B cell (primary cell): ENCODE results near the gene RHBDF1. TPM values are rescaled to one million over a fixed set of nuclear protein-coding genes. Genes with fewer than 3 reads are reported as not detected.

Experiments
- ATAC-seq: fragments of 200-7000 bp; cut with Tn5 transposase; one replicate; pipeline ENCODE4 v1.10.0; 2021; ENCODE audit warnings: low read depth, mild to moderate bottlenecking, moderate number of reproducible peaks, moderate library complexity
- CTCF ChIA-PET: fragments of 350-600 bp; sonication (Branson Sonifier 250); formaldehyde crosslinking; loops from one replicate; lab custom pipeline; 2021; ENCODE audit warnings: antibody characterized with exemption, inconsistent platforms; lab: Charles Lee
- POLR2A ChIA-PET: fragments of 350-600 bp; sonication (Branson Sonifier 250); formaldehyde crosslinking; loops from one replicate; lab custom pipeline; 2021; ENCODE audit warnings: antibody characterized with exemption; lab: Charles Lee
- DNase-seq: peaks from one replicate; pipeline ENCODE4 v3.0.0; 2013
- H2AFZ ChIP-seq: 2 replicates; pipeline ENCODE4 v1.6.1; 2012; ENCODE audit warnings: mild to moderate bottlenecking, low read depth, low read length; ENCODE audit not compliant: insufficient read depth, poor library complexity, severe bottlenecking
- H3K27ac ChIP-seq, 2 donors: 1 replicate in 1 of 2; 2 replicates in 1 of 2; pipeline ENCODE4 v1.5.1; 2012 to 2013; ENCODE audit warnings: low read length in 2 of 2, mild to moderate bottlenecking in 2 of 2, moderate library complexity in 1 of 2
- H3K27me3 ChIP-seq, 4 experiments: fragments of 200-600 bp in 1 of 4; sonication (generic) in 1 of 4; replicated peaks in 1 of 4; 1 replicate in 2 of 4; 2 replicates in 2 of 4; pipeline versions ENCODE4 v1.6.1 to v1.7.0; 2013 to 2016; ENCODE audit warnings: low read length in 3 of 4, mild to moderate bottlenecking in 2 of 4, mixed read lengths in 1 of 4, moderate library complexity in 1 of 4; ENCODE audit not compliant: insufficient read depth in 4 of 4, control insufficient read depth in 3 of 4; ENCODE audit errors: control extremely low read depth in 1 of 4
- H3K36me3 ChIP-seq, 2 experiments: replicated peaks in 1 of 2; 1 replicate in 1 of 2; 2 replicates in 1 of 2; pipeline versions ENCODE4 v1.6.1 to v1.7.1; 2013; ENCODE audit warnings: low read length in 1 of 2; ENCODE audit not compliant: insufficient read depth in 2 of 2, control insufficient read depth in 1 of 2; ENCODE audit errors: control extremely low read depth in 1 of 2, extremely low read depth in 1 of 2
- H3K4me1 ChIP-seq, 2 donors: fragments of 200-600 bp in 1 of 2; sonication (generic) in 1 of 2; 1 replicate in 1 of 2; 2 replicates in 1 of 2; pipeline versions ENCODE4 v1.5.1 to v1.6.1; 2013 to 2017; ENCODE audit warnings: low read length in 2 of 2; ENCODE audit not compliant: control insufficient read depth in 2 of 2, insufficient read depth in 2 of 2
- H3K4me2 ChIP-seq: replicated peaks from 2 replicates; pipeline ENCODE3; 2012; ENCODE audit warnings: mild to moderate bottlenecking, low read depth, low read length; ENCODE audit not compliant: poor library complexity, severe bottlenecking
- H3K4me3 ChIP-seq, 5 experiments: fragments of 200-600 bp in 1 of 5; sonication (generic) in 1 of 5; 1 replicate in 3 of 5; 2 replicates in 2 of 5; pipeline versions ENCODE4 v1.5.1 to v1.7.0; 2011 to 2016; ENCODE audit warnings: low read length in 4 of 5, mild to moderate bottlenecking in 4 of 5, low read depth in 2 of 5, control low read depth in 1 of 5, moderate library complexity in 1 of 5; ENCODE audit not compliant: insufficient read depth in 1 of 5; ENCODE audit errors: control extremely low read depth in 1 of 5, extremely low read depth in 1 of 5
- H3K79me2 ChIP-seq: fragments of 200-600 bp; sonication (generic); one replicate; pipeline ENCODE4 v1.6.0; 2016; ENCODE audit warnings: low read length; ENCODE audit not compliant: control insufficient read depth, insufficient read depth
- H3K9ac ChIP-seq: fragments of 200-600 bp; sonication (generic); 2 replicates; pipeline ENCODE4 v1.6.1; 2017; ENCODE audit warnings: mild to moderate bottlenecking, low read length, moderate library complexity
- H3K9me3 ChIP-seq, 3 donors: one replicate each; pipeline versions ENCODE4 v1.6.1 to v1.7.1; 2013; ENCODE audit warnings: low read length in 2 of 3; ENCODE audit not compliant: control insufficient read depth in 2 of 3, insufficient read depth in 1 of 3; ENCODE audit errors: control extremely low read depth in 1 of 3
- H4K20me1 ChIP-seq: 2 replicates; pipeline ENCODE4 v1.6.0; 2012; ENCODE audit warnings: mild to moderate bottlenecking, low read length; ENCODE audit not compliant: insufficient read depth, control insufficient read depth, poor library complexity, severe bottlenecking
- H3K27ac Mint-ChIP-seq: one replicate; pipeline ENCODE4 v1.8.0; 2021; ENCODE audit warnings: mixed read lengths
- H3K27me3 Mint-ChIP-seq: one replicate; pipeline ENCODE4 v1.8.0; 2021; ENCODE audit warnings: mixed read lengths
- H3K4me1 Mint-ChIP-seq: one replicate; pipeline ENCODE4 v1.8.0; 2021; ENCODE audit warnings: mixed read lengths
- H3K4me3 Mint-ChIP-seq: one replicate; pipeline ENCODE4 v1.8.0; 2021; ENCODE audit warnings: mixed read lengths
- H3K9me3 Mint-ChIP-seq: one replicate; pipeline ENCODE4 v1.8.0; 2022; ENCODE audit warnings: mixed read lengths; ENCODE audit not compliant: insufficient read depth
- EZH2 ChIP-seq: IDR thresholded peaks from 2 replicates; pipeline ENCODE4 v1.6.1; 2012; ENCODE audit warnings: borderline replicate concordance, low read depth, mild to moderate bottlenecking, moderate library complexity, low read length; ENCODE audit not compliant: insufficient read depth, poor library complexity, severe bottlenecking
- WGBS: methylation state at CpG from one replicate; pipeline ENCODE4 v1.1.5; 2013; ENCODE audit warnings: missing lambda C conversion rate; ENCODE audit not compliant: insufficient coverage; 5-methylcytosine and 5-hydroxymethylcytosine counted together
- intact Hi-C: fragments of 100-400 bp; cut with micrococcal nuclease; formaldehyde crosslinking; loops from one replicate; pipeline ENCODE4 v1.10.0; 2022
- polyA plus RNA-seq: library from polyadenylated mRNA; depleted of rRNA; stranded (reverse); fragments of >200 nt; gene quantifications from 2 replicates; pipeline ENCODE4 v1.2.3, GENCODE V29; 2012
- total RNA-seq, 2 donors: library from RNA; stranded (reverse); fragments of 120-200 nt in 1 of 2; gene quantifications; 1 replicate in 1 of 2; 2 replicates in 1 of 2; pipeline versions ENCODE4 v1.2.3 to v1.2.4, GENCODE V29; 2013 to 2022
- TF ChIP-seq, protein P1 (sequence below): fragments of 200-600 bp; IDR thresholded peaks from one replicate; pipeline ENCODE4 v1.8.0; 2022; ENCODE audit warnings: antibody characterized with exemption, mild to moderate bottlenecking

RHBDF1 gene
- total and polyA plus RNA-seq, 2 donors (not counting 1 experiment from before 2014, with no cell fraction given) = 0.42 to 0.76 TPM

DNA sequence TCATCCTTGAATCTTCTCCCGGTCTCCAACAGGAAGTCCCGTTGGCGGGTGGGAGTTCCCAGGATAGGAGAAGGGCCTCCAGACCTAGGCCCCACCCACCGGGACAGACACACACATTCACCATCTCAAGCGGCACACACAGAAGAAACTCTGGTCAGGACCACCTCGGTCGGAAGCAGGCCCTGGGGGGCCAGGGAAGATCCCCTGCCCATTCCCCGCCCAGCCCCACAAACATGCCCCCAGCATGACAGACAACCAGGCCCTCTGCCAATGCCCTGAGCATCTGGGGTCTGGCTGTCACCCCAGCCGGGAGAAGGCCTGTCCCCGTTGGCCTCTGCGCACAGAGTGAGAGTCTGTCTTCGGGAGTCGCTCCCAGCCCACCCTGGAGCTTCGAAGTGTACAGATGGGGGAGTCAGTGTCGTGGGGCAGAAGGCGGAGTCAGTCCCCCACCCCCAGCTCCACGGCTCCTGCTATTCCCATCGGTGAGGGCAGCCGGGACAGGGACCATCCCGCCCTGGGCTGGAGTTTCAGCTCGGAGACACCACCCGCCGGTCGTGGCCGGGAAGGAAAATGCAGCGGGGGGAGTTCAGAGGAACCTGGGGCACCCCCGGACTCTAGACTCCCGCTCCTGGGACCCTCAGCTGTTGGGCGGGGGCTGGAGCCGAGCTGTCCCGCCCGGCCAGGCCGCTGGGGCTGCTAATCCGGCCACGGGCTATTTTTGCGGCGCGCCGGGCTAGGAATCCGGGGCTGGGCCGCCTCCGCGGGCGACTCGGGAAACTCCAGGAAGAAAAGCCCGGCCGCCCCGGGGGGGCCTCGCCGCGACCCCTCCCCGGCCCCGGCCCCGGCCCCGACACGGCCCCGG lies 660 bp downstream of the RHBDF1 start:
- Histone ChIP-seq H3K27me3 (peaks cover 0 to 44% (median 19%) of the 10 kb centered on the region in 4 experiments), H2AFZ (no peak overlapping the region), H3K36me3 (no peaks in the 10 kb centered on the region), H3K79me2 (peaks cover under 1% of the 10 kb centered on the region), H3K4me3 (no peak overlapping the region), H3K4me1 (peaks cover 17 to 22% of the 10 kb centered on the region in 2 donors), H3K27ac (no peak overlapping the region), H3K4me2 (peak overlapping the region; percentile 67), H3K9me3 (no peaks in the 10 kb centered on the region), H4K20me1 (no peaks in the 10 kb centered on the region), H3K9ac (no peak overlapping the region)
- Mint-ChIP-seq H3K27me3 (peaks cover 23% of the 10 kb centered on the region), H3K9me3 (no peaks in the 10 kb centered on the region), H3K4me1 (peaks cover 12% of the 10 kb centered on the region), H3K27ac (no peak overlapping the region), H3K4me3 (peak overlapping the region; percentile 53)
- TF ChIP-seq, protein P1, sequence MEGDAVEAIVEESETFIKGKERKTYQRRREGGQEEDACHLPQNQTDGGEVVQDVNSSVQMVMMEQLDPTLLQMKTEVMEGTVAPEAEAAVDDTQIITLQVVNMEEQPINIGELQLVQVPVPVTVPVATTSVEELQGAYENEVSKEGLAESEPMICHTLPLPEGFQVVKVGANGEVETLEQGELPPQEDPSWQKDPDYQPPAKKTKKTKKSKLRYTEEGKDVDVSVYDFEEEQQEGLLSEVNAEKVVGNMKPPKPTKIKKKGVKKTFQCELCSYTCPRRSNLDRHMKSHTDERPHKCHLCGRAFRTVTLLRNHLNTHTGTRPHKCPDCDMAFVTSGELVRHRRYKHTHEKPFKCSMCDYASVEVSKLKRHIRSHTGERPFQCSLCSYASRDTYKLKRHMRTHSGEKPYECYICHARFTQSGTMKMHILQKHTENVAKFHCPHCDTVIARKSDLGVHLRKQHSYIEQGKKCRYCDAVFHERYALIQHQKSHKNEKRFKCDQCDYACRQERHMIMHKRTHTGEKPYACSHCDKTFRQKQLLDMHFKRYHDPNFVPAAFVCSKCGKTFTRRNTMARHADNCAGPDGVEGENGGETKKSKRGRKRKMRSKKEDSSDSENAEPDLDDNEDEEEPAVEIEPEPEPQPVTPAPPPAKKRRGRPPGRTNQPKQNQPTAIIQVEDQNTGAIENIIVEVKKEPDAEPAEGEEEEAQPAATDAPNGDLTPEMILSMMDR = no peak
- no peak for TF ChIP-seq EZH2
- ChIA-PET CTCF (interaction anchor here (1.2 to 14.6 kb wide), 3 partner anchors 13 to 35 kb away, joined by 4 to 401 read pairs (median 5); no protein-coding TSS in a partner anchor), POLR2A (interaction anchor here (1.2 kb wide), 1 partner anchor 26 kb away, joined by 3 read pairs; no protein-coding TSS in a partner anchor)
- ATAC-seq (no peak), DNase-seq (no peak)
- intact Hi-C loops = no loop called here
- WGBS = 20% methylated on average over 52 of the region's 57 CpGs

GRCh38 chr16:71210-71539 lies 1.3 kb downstream of the RHBDF1 start:
- Histone ChIP-seq H3K27me3 (peaks cover 0 to 50% (median 21%) of the 10 kb centered on the region in 4 experiments), H3K36me3 (no peaks in the 10 kb centered on the region), H3K4me3 (no peak overlapping the region), H2AFZ (no peak overlapping the region), H4K20me1 (no peaks in the 10 kb centered on the region), H3K9me3 (no peaks in the 10 kb centered on the region), H3K4me1 (peaks cover 12 to 16% of the 10 kb centered on the region in 2 donors), H3K4me2 (no peak overlapping the region), H3K9ac (no peak overlapping the region), H3K79me2 (no peaks in the 10 kb centered on the region), H3K27ac (no peak overlapping the region)
- POLR2A ChIA-PET = no interaction called here
- CTCF ChIA-PET = interaction anchor here (1.2 to 14.6 kb wide), 2 partner anchors 26 to 36 kb away, joined by 5 to 401 read pairs; no protein-coding TSS in a partner anchor
- intact Hi-C loops = no loop called here
- ATAC-seq (no peak), DNase-seq (no peak)
- 84% methylated on average over 5 of the region's 5 CpGs for WGBS
- TF ChIP-seq, protein P1 = no peak
- no peak for TF ChIP-seq EZH2
- H3K4me1 Mint-ChIP-seq = peaks cover 7% of the 10 kb centered on the region
- H3K27ac Mint-ChIP-seq = no peak overlapping the region
- H3K27me3 Mint-ChIP-seq = peaks cover 23% of the 10 kb centered on the region
- peak overlapping the region; percentile 53 for H3K4me3 Mint-ChIP-seq
- no peaks in the 10 kb centered on the region for H3K9me3 Mint-ChIP-seq
